ENCODE results near the gene DPP8.
A peak's percentile ranks its signal among the peaks of the same experiment; 100 is the strongest.
"Not testable (repeated sequence)": the region's sequence is repeated elsewhere in the genome, so short reads cannot be mapped to it uniquely, and the experiment has no call there.

Gene DPP8

DNA sequence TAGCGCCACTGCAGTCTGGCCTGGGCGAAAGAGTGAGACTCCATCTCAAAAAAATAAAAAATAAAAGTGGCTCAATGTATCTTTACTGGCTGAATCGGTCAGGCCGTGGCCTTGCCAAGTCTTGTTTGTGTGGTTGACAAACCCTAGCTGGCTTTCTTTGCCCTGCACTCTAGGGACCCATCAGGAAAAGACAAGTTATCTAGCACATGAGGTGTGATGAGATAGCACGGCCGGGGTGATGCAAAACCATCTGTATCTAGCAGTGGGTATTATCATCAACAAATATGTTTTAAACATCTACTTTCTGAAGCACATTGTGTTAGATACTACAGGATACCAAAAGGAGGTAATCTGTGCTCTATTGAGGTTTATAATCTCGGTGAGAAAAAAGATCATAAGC, 3.9 kb upstream of the DPP8 start:
- DNase-seq = no peak

DNA sequence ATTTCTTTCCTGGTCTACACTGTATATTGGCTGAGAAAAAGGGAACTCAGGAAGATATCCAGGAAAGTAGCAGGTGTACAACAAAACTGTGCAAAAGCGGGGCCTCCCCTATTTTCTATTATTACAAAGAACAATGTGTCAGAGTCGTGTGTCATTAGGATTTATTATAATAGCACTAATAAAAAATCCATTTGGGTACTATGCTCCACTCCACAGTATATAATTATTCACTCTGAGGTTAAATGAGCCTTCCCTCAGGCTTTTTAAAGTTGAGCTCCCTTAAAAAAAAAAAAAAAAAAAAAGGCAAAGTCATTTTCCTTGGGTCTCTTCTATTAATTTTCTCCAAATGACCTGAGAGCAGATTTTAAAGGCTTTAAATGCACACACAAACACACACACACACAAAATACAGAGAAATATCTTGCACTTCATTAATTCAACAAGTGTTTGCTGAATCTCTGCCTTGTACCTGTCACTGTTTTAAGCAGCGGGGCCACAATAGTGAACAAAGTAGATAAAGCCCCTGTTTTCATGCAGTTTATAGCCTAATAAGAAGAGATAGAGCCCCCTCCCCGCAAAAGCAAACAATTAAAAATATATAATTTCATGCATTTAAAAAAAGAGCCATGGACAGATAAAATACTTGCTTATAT, 1.3 kb upstream of the DPP8 start:
- no peak for DNase-seq

DNA sequence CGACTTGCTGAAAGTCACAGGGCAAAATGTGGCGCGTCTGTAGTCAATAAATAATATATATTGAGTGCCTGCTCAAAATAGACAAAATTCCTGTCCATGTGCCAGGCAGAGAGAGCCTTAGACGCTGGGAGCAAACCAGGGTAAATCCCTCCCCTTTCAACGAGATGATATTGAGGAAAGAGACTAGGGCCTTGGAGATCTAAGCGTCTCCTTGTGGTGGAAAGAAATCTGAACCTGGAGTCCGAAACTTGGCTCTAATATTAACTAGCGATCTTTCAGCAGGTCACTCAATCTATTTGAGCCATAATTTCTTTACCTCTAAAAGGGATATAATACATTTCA, 348 bp upstream of the DPP8 start:
- no peak for DNase-seq

- no peak for DNase-seq
Observed at GRCh38 chr15:65512807-65513416, 4.6 kb downstream of the DPP8 start.

DNA sequence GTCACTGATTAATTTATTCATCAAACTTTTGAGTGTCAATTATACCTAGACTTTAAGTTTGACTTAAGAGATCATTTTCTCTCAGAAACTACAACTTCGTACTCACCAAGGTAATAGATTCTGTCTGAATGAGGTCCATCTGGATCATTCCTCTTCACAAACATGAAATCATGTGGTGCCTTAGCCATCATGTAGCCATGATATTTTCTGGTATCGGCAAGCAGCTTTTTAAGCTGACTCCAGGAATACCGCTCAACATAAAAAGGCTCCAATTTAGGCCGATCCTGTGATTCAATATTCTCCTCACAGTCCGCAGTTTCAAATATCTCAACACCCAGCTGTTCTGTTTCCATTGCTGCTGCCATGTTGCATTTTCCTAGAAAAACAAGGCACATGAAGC, 5.3 kb downstream of the DPP8 start:
- no peak for DNase-seq

DNA sequence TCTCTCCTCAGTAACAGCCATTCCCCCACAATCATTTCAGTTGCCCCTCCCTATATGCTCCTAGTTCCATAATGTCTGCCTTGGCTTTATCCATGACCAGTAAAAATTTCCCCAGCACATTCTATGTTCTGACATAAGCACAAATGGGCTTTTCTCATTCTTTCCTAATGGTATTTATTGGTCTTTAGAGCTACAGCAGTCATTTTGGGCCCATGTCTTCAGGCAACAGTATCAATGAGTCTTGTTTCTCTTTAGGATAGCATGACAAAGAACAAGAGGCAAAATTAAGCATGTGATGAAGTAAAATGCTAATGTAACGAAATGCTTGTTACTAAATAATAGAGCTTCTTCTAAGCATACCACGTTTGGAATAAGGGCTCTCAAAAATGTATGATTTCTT, 8.2 kb downstream of the DPP8 start:
- no peak for DNase-seq

DNA sequence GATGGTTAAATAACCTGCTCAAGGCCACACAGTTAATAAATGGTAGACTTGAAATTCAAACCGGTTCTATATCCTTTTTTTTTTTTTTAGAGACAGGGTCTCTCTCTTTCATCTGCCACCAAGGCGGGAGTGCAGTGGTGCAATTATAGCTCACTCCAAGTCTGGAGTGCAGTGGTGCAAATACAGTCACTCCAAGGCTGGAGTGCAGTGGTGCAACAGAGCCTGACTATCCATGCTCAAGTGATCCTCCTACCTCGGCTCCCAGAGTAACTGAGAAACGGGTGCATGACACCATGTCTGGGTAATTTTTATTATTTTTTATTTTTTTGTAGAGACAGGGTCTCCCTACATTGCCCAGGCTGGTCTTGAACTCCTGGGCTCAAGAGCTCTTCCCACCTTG, 23.4 kb downstream of the DPP8 start:
- no peak for DNase-seq

DNA sequence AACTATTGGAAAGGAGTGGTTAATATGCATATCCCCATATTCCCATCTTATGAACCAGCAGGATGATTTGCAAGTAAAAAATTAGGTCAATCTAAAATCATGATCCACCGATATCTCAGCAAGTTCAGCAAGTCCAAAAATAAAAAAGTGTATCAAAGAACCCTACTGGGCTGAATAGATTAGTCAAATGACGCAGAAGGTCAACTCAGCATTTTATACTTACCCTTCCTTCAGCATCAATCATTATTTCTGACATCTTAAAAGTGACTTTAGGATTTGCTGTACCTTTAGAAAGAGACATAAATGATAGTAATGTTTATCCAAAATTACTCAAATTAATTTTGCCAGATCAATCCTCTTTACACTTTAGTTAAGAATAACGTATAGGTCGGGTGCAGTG, 32.6 kb downstream of the DPP8 start:
- no peak for DNase-seq

- no peak for DNase-seq
Observed at GRCh38 chr15:65476903-65477302, 40.6 kb downstream of the DPP8 start.

GRCh38 chr15:65470866-65471265, 46.6 kb downstream of the DPP8 start:
- no peak for DNase-seq

- no peak for DNase-seq
Observed at GRCh38 chr15:65468229-65468909, 49.1 kb downstream of the DPP8 start.

GRCh38 chr15:65466901-65467300, 50.6 kb downstream of the DPP8 start:
- DNase-seq = no peak

DNA sequence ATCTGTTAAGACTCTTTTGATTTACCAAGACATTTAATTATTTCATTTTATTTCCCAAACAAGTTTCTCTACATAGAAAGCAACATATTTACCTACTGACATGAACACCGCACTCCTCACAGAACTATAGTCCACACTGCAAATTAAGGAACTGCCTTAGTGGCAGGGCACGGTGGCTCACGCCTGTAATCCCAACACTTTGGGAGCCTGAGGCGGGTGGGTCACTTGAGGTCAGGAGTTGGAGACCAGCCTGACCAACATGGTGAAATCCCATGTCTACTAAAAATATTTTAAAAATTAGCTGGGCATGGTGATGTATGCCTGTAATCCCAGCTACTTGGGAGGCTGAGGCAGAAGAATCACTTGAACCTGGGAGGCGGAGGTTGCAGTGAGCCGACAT, 54.4 kb downstream of the DPP8 start:
- DNase-seq = not testable (repeated sequence)

GRCh38 chr15:65460741-65461347, 56.6 kb downstream of the DPP8 start:
- DNase-seq = peak; percentile 65

GRCh38 chr15:65455256-65455655, 62.2 kb downstream of the DPP8 start:
- DNase-seq = not testable (repeated sequence)

GRCh38 chr15:65451989-65452388, 65.5 kb downstream of the DPP8 start:
- no peak for DNase-seq

- DNase-seq = no peak
Observed at GRCh38 chr15:65450556-65450955, 66.9 kb downstream of the DPP8 start.

DNA sequence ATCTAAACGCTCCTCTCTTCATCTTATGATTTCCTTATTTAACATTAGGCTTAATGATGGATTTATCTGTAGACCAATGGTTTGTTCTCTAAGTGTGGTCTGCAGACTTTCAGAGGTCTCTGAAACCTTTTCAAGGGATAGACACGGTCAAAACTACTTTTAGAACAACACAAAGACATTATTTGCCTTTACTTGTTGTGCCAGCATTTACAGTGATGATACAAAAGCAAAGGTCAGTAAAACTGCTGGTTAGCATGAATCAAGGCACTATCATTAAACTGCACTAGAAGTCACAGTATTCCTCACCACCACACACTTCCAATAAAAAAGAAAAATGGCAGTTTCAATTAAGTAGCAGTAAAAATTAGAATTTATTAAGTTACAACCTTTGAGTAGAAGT, 70.3 kb downstream of the DPP8 start:
- no peak for DNase-seq

- DNase-seq = peak; percentile 8
Observed at GRCh38 chr15:65434201-65434600, 83.3 kb downstream of the DPP8 start.

GRCh38 chr15:65431731-65432130, 85.8 kb downstream of the DPP8 start:
- DNase-seq = peak; percentile 8

GRCh38 chr15:65426216-65426853, 91.2 kb downstream of the DPP8 start:
- DNase-seq = peak; percentile 45

GRCh38 chr15:65424683-65425082, 92.8 kb downstream of the DPP8 start:
- DNase-seq = peak; percentile 39

DNA sequence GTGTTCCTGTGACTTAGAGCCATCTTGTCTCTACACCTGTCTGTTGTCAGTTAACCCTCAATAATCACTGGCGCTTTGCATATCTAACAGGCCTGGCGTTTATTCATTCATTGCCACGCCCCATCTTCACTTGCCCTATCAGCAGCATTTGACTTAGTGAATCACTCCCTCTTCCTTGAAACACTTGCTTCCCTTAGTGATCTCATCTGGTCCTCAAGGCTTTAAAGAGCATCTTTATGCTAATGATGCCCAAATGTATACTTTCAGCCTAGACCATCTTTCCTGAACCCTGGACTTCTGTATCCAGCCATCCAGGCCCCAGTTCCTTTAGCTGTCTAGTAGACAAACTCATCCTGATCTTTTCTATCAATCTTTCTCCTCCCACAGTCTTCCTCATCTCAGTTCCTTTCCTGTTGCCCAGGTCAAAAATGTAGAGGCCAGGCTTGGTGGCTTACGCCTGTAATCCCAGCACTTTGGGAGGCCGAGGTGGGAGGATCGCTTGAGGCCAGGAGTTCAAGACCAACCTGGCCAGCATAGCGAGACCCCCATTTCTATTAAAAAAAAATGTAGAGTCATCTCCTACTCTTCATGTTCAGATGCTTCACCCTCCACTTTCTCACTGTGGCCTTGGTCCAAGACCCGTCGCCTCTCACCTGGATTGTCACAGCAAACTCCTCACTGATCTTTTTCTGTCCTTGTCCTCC, 93.4 kb downstream of the DPP8 start:
- peak; percentile 16 for DNase-seq

Measured in activated effector memory CD4-positive, alpha-beta T cell treated with anti-CD3 and anti-CD28 coated beads, Interleukin-2, amount 50 U/mL, for 16 hours (primary cell).